K562 (cell line): ENCODE measurements around the gene HSPB6. TPM values are rescaled to one million over a fixed set of nuclear protein-coding genes. Genes with fewer than 3 reads are reported as not detected.

Experiments used
- CAMTA2 ChIP-seq: fragments of 250-450 bp; sonication (Bioruptor Pico); conservative IDR thresholded peaks from 2 replicates; pipeline ENCODE4 v1.5.1; 2022
- FOXA3 ChIP-seq, 2 experiments: fragments of 450-650 bp in 1 of 2; sonication (generic) in 1 of 2; formaldehyde crosslinking; IDR thresholded peaks in 1 of 2; conservative IDR thresholded peaks in 1 of 2; 2 replicates each; pipeline versions ENCODE4 v1.4.0 to v1.8.0; 2020 to 2022; ENCODE audit warnings: mild to moderate bottlenecking in 2 of 2, missing genetic modification reagents in 1 of 2
- HSF4 ChIP-seq: fragments of 250-450 bp; sonication (Bioruptor Pico); IDR thresholded peaks from 2 replicates; pipeline ENCODE4 v2.1.2; 2022; ENCODE audit warnings: mild to moderate bottlenecking, moderate library complexity, borderline replicate concordance
- PHB ChIP-seq: fragments of 250-450 bp; sonication (Bioruptor Pico); IDR thresholded peaks from 2 replicates; pipeline ENCODE4 v1.5.0; 2021
- PTTG1 ChIP-seq: fragments of 450-650 bp; IDR thresholded peaks from 2 replicates; pipeline ENCODE4 v1.6.1; 2016; ENCODE audit warnings: low read depth, mild to moderate bottlenecking, missing genetic modification characterization, missing compliant biosample characterization
- RNF2 ChIP-seq: sonication (generic); IDR thresholded peaks from 2 replicates; pipeline ENCODE4 v1.6.1; 2016
- ZNF184 ChIP-seq: sonication (generic); formaldehyde crosslinking; IDR thresholded peaks from 2 replicates; pipeline ENCODE4 v1.5.0; 2020; ENCODE audit warnings: missing genetic modification reagents
- ZNF232 ChIP-seq: sonication (generic); formaldehyde crosslinking; IDR thresholded peaks from 2 replicates; pipeline ENCODE4 v1.8.0; 2022; ENCODE audit warnings: mild to moderate bottlenecking, missing genetic modification reagents
- ZNF384 ChIP-seq: IDR thresholded peaks from 2 replicates; pipeline ENCODE4 v1.6.1; 2012; ENCODE audit warnings: low read depth, low read length, improper control_type of control experiment
- ZNF586 ChIP-seq: fragments of 450-650 bp; formaldehyde crosslinking; conservative IDR thresholded peaks from 2 replicates; pipeline ENCODE4 v1.4.0; 2020; ENCODE audit warnings: mild to moderate bottlenecking, moderate library complexity
- polyA plus RNA-seq, 8 experiments: library from polyadenylated mRNA; depleted of rRNA in 4 of 8; stranded (reverse) in 5 of 8; unstranded in 3 of 8; fragments of >200 nt; fragmentation: Nextera tagmentation in 2 of 8; fragmentation: Illumina TruSeq in 1 of 8; extraction: Ambion mirVana in 2 of 8; extraction: Trizol in 1 of 8; gene quantifications; 2 replicates each; pipeline versions ENCODE4 v1.2.1 to v1.2.3, GENCODE V29; 2011 to 2014; ENCODE audit warnings: inconsistent platforms in 1 of 8, missing spikeins in 1 of 8
- total RNA-seq, 7 experiments: library from RNA; depleted of rRNA in 6 of 7; stranded (reverse); fragments of >200 nt in 6 of 7; fragmentation: Illumina TruSeq in 2 of 7; extraction: Trizol in 2 of 7; gene quantifications; 2 replicates each; pipeline versions ENCODE4 v1.2.1 to v1.2.3, GENCODE V29; 2011 to 2021; ENCODE audit warnings: low replicate concordance in 1 of 7
- TF ChIP-seq, protein P1 (sequence below), 3 experiments: fragments of 200-800 bp in 1 of 3; sonication (Bioruptor generic) in 1 of 3; sonication (generic) in 1 of 3; formaldehyde crosslinking in 1 of 3; IDR thresholded peaks; 2 replicates each; pipeline versions ENCODE4 v1.6.1 to v1.8.0; 2016 to 2022; ENCODE audit warnings: mild to moderate bottlenecking in 2 of 3, missing compliant biosample characterization in 2 of 3, missing genetic modification characterization in 2 of 3, missing genetic modification reagents in 1 of 3
- TF ChIP-seq, protein P2 (sequence below), 2 experiments: fragments of 450-650 bp; conservative IDR thresholded peaks; 2 replicates each; pipeline ENCODE4 v1.6.1; 2017; ENCODE audit warnings: mild to moderate bottlenecking in 2 of 2, moderate library complexity in 2 of 2
- TF ChIP-seq, protein P3 (sequence below): fragments of 450-650 bp; formaldehyde crosslinking; IDR thresholded peaks from 2 replicates; pipeline ENCODE4 v1.4.0; 2020; ENCODE audit warnings: mild to moderate bottlenecking, mixed read lengths
- TF ChIP-seq, protein P4 (sequence below): sonication (generic); formaldehyde crosslinking; IDR thresholded peaks from 2 replicates; pipeline ENCODE4 v1.8.0; 2022; ENCODE audit warnings: mild to moderate bottlenecking, missing genetic modification reagents
- TF ChIP-seq, protein P5 (sequence below): sonication (generic); formaldehyde crosslinking; IDR thresholded peaks from 2 replicates; pipeline ENCODE4 v1.8.1; 2023; ENCODE audit warnings: missing genetic modification reagents, mild to moderate bottlenecking, borderline replicate concordance

HSPB6 gene
- total and polyA plus RNA-seq, 9 of the 15 experiments (the other 6 are each of a cell fraction or from before 2014, with no cell fraction given), result 0.55 TPM; not detected in 8

DNA sequence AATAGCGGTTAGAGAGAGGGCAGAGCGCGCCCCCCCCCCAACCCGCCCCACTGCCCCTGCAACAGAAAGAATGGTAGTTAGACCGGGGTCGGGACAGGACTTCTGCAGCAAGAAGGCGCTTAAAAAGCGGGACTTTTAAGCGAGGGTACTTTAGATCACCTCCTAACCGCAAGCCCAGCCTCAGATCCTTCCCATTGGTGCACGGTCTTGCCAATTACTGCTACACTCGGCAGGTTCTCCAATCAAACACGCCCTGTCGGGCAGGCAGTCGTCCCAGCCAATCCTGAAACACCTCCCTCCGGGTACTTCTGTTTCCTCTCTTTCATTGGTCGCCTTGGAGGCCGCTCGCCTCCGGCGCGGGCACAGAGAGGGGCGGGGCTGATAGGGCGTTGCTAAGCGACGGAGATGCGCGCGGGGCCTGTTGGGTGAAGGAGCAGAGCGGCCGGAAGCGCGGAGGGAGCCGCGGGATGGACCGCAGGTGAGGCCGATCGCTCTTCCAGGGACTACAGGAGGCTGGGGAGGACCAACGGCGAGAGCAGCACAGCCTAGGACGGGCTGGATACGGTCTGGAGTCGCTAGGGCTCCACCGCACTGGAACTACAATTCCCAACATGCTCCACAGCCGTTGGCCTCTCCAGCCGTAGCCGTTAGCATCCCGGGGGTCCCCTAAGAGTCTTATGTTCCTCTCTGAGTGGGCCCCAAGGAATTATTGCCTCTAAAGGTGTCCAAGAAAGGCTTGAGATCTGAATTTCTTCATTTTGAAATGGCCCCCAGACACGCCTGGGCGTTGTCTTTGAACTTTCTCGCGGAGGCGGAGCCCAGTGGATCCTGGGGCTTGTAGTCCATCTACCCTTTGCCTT, 1.1 kb upstream of the HSPB6 start, which contains the start of gene PROSER3 (continued):
- TF ChIP-seq, protein P1, sequence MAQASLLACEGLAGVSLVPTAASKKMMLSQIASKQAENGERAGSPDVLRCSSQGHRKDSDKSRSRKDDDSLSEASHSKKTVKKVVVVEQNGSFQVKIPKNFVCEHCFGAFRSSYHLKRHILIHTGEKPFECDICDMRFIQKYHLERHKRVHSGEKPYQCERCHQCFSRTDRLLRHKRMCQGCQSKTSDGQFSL (CRISPR knock-in tag; IDR thresholded peaks at IDR 0.05), result no peak
- TF ChIP-seq, protein P1 (tag; IDR thresholded peaks at IDR 0.05), result no peak
- TF ChIP-seq ZNF384, result no peak
- no peak for TF ChIP-seq PTTG1
- TF ChIP-seq, protein P2, sequence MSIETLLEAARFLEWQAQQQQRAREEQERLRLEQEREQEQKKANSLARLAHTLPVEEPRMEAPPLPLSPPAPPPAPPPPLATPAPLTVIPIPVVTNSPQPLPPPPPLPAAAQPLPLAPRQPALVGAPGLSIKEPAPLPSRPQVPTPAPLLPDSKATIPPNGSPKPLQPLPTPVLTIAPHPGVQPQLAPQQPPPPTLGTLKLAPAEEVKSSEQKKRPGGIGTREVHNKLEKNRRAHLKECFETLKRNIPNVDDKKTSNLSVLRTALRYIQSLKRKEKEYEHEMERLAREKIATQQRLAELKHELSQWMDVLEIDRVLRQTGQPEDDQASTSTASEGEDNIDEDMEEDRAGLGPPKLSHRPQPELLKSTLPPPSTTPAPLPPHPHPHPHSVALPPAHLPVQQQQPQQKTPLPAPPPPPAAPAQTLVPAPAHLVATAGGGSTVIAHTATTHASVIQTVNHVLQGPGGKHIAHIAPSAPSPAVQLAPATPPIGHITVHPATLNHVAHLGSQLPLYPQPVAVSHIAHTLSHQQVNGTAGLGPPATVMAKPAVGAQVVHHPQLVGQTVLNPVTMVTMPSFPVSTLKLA (conservative IDR thresholded peaks at IDR 0.05), result peak; percentile 24 to 64
- TF ChIP-seq PHB (CRISPR knock-in tag), result no peak
- no peak for TF ChIP-seq CAMTA2 (CRISPR knock-in tag)
- TF ChIP-seq, protein P3, sequence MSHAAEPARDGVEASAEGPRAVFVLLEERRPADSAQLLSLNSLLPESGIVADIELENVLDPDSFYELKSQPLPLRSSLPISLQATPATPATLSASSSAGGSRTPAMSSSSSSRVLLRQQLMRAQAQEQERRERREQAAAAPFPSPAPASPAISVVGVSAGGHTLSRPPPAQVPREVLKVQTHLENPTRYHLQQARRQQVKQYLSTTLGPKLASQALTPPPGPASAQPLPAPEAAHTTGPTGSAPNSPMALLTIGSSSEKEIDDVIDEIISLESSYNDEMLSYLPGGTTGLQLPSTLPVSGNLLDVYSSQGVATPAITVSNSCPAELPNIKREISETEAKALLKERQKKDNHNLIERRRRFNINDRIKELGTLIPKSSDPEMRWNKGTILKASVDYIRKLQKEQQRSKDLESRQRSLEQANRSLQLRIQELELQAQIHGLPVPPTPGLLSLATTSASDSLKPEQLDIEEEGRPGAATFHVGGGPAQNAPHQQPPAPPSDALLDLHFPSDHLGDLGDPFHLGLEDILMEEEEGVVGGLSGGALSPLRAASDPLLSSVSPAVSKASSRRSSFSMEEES (CRISPR knock-in tag), result no peak
- TF ChIP-seq, protein P4, sequence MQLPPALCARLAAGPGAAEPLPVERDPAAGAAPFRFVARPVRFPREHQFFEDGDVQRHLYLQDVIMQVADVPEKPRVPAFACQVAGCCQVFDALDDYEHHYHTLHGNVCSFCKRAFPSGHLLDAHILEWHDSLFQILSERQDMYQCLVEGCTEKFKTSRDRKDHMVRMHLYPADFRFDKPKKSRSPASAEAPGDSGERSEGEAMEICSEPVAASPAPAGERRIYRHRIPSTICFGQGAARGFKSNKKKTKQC (CRISPR knock-in tag), result 0 out of 2 replicates have a peak, but pooled peaks have one; percentile 73
- no peak for TF ChIP-seq HSF4 (CRISPR knock-in tag)
- TF ChIP-seq RNF2, result 0 out of 2 replicates have a peak, but pooled peaks have one; percentile 26
- no peak for TF ChIP-seq ZNF586 (CRISPR knock-in tag)
- TF ChIP-seq FOXA3 (CRISPR knock-in tag; conservative IDR thresholded peaks at IDR 0.05 in 1 of 2, IDR thresholded peaks at IDR 0.05 in 1 of 2), result no peak
- TF ChIP-seq, protein P5, sequence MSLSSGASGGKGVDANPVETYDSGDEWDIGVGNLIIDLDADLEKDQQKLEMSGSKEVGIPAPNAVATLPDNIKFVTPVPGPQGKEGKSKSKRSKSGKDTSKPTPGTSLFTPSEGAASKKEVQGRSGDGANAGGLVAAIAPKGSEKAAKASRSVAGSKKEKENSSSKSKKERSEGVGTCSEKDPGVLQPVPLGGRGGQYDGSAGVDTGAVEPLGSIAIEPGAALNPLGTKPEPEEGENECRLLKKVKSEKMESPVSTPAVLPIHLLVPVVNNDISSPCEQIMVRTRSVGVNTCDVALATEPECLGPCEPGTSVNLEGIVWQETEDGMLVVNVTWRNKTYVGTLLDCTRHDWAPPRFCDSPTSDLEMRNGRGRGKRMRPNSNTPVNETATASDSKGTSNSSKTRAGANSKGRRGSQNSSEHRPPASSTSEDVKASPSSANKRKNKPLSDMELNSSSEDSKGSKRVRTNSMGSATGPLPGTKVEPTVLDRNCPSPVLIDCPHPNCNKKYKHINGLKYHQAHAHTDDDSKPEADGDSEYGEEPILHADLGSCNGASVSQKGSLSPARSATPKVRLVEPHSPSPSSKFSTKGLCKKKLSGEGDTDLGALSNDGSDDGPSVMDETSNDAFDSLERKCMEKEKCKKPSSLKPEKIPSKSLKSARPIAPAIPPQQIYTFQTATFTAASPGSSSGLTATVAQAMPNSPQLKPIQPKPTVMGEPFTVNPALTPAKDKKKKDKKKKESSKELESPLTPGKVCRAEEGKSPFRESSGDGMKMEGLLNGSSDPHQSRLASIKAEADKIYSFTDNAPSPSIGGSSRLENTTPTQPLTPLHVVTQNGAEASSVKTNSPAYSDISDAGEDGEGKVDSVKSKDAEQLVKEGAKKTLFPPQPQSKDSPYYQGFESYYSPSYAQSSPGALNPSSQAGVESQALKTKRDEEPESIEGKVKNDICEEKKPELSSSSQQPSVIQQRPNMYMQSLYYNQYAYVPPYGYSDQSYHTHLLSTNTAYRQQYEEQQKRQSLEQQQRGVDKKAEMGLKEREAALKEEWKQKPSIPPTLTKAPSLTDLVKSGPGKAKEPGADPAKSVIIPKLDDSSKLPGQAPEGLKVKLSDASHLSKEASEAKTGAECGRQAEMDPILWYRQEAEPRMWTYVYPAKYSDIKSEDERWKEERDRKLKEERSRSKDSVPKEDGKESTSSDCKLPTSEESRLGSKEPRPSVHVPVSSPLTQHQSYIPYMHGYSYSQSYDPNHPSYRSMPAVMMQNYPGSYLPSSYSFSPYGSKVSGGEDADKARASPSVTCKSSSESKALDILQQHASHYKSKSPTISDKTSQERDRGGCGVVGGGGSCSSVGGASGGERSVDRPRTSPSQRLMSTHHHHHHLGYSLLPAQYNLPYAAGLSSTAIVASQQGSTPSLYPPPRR (CRISPR knock-in tag), result no peak
- TF ChIP-seq ZNF184 (CRISPR knock-in tag), result no peak
- no peak for TF ChIP-seq ZNF232 (CRISPR knock-in tag)
